ENCODE results near the gene STMN1.

Gene STMN1

DNA sequence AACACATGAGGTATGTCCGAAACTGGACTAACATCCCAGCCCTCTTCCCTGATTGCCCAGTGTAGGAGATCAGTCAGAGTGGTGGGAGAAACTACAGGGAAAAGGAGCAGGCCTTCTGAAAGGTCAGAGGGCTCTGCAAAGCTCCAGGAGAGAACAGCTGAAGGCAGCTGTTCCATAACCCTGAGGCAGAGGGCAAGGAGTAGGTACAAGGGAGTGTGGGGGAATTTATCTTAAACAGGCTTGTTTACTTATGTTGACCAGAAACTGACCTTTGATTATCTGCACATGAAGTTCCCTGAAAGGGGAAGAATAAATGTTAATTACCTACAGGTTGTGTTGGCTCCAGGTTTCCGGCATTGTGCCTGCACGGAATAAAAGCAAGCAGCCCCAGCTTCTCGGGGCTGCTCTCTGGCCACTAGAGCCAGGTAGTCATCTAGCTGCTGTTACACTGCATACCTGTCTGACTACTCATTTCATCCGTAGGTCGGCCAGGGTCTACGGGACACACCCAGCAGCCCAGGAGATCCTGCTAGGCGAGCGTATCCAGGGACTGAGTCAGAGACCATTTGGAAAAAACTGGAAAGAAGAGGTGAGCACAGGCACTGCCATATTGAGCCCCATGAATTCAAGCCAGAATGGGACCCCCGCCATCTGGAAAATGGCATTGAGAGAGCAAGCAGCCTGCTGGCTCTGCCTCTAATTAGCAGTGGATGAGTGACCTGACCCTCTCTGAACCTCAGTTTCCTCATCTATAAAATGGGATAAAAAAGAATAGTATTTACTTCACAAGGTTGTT is 15.8 kb downstream of the STMN1 start:
- no peak overlapping the region for H3K4me3 Mint-ChIP-seq
- no peaks in the 10 kb centered on the region for H3K27me3 Mint-ChIP-seq
- no peaks in the 10 kb centered on the region for H3K9me3 Mint-ChIP-seq
- no peak overlapping the region for H3K27ac Mint-ChIP-seq
- H3K36me3 Mint-ChIP-seq (ENCODE audit: low read depth): no peaks in the 10 kb centered on the region
- H3K4me1 Mint-ChIP-seq (ENCODE audit: low read depth): peaks cover 9% of the 10 kb centered on the region

DNA sequence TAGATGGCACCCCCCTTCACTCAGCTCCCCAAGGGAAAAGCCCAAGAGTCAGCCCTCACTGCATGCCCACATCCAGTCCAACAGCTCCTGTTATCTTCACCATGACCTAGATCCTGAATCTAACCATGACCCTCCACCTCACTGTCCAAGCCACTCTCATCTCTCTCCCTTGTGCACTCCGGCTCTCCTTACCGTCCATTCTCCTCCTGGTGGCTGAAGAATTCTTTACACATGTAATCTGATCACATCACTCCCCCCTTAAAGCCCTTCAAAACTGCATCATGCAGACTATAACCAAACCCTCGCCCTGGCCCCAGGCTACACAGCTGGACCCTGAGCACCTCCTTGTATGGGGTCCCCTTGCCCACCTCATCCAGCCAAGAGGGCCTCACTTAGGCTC is 16.7 kb downstream of the STMN1 start:
- no peak overlapping the region for H3K27ac Mint-ChIP-seq
- no peaks in the 10 kb centered on the region for H3K27me3 Mint-ChIP-seq
- H3K4me1 Mint-ChIP-seq (ENCODE audit: low read depth): peaks cover 5% of the 10 kb centered on the region
- no peak overlapping the region for H3K4me3 Mint-ChIP-seq
- H3K36me3 Mint-ChIP-seq (ENCODE audit: low read depth): no peaks in the 10 kb centered on the region
- no peaks in the 10 kb centered on the region for H3K9me3 Mint-ChIP-seq

- Mint-ChIP-seq H3K36me3 (ENCODE audit: low read depth) (no peaks in the 10 kb centered on the region), H3K4me3 (no peak overlapping the region), H3K9me3 (no peaks in the 10 kb centered on the region), H3K27me3 (no peaks in the 10 kb centered on the region), H3K27ac (no peak overlapping the region), H3K4me1 (ENCODE audit: low read depth) (peaks cover 5% of the 10 kb centered on the region)
Observed at GRCh38 chr1:25888426-25888987, 17.7 kb downstream of the STMN1 start.

DNA sequence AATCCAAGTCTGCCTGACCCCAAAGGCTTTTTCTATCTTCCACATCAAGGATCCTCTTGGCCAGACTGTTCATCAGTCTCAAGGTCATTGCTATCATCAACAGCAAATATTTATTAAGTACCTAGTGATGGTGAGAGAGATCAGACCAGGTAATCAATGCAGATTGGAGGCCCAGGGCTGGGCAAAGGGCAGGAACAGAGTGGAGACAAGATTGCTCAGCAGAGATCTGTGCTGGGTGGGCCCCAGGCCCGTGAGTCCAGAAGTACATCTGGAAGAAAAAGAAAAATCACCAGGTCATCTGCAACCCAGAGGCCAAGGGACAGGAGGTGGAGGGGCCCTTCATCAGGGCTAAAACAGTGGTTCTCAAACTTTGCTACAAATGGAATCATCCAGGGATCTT is 20.6 kb downstream of the STMN1 start:
- H3K27me3 Mint-ChIP-seq: no peaks in the 10 kb centered on the region
- H3K36me3 Mint-ChIP-seq (ENCODE audit: low read depth): no peaks in the 10 kb centered on the region
- no peak overlapping the region for H3K27ac Mint-ChIP-seq
- H3K9me3 Mint-ChIP-seq: no peaks in the 10 kb centered on the region
- no peak overlapping the region for H3K4me3 Mint-ChIP-seq
- no peaks in the 10 kb centered on the region for H3K4me1 Mint-ChIP-seq (ENCODE audit: low read depth)

DNA sequence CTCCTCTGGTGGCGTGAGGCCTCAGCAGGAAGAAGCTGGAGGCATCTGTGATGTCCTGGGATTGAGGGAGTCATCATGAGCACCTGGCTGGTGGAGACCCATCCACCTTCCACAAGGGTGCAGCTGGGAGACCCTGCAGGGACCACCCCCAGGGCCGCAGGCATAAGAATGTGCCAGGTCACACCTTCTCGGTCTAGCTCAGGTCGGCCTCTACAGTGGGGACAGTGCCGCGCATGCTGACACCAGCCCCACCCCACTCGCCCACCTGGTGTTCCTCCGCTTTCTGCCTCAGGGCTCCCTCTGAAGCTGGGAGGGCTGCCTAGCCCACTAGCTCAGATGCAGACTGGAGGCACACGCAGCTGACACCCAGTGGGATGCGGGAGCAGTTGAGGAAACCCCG is 25.0 kb downstream of the STMN1 start:
- peaks cover 2% of the 10 kb centered on the region for H3K4me1 Mint-ChIP-seq (ENCODE audit: low read depth)
- peaks cover 4% of the 10 kb centered on the region for H3K27me3 Mint-ChIP-seq
- no peak overlapping the region for H3K4me3 Mint-ChIP-seq
- no peaks in the 10 kb centered on the region for H3K9me3 Mint-ChIP-seq
- H3K27ac Mint-ChIP-seq: no peak overlapping the region
- H3K36me3 Mint-ChIP-seq (ENCODE audit: low read depth): no peaks in the 10 kb centered on the region

GRCh38 chr1:25880518-25880917 is 25.7 kb downstream of the STMN1 start:
- Mint-ChIP-seq H3K27me3 (peaks cover 7% of the 10 kb centered on the region), H3K9me3 (no peaks in the 10 kb centered on the region), H3K36me3 (ENCODE audit: low read depth) (no peaks in the 10 kb centered on the region), H3K4me3 (no peak overlapping the region), H3K27ac (no peak overlapping the region), H3K4me1 (ENCODE audit: low read depth) (peaks cover 6% of the 10 kb centered on the region)

DNA sequence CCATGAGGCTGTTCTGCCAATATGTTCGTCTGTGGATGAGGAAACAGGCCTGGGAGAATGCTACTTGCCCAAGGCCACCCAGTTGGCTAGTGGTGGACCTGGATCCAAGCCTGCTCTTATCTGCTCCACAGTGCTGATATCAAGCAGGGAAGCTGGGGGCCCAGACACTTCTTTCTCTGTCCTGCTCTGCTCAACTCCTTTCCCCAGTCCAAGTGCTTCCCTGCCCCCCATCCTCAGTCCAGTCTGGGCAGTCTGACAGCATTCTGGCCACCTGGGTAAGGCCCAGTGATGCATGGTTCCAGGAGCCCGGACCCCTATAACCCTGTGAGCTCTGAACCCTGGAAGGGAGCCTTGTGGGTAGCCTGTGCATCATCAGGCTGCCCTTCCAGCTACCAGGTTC is 26.5 kb downstream of the STMN1 start:
- Mint-ChIP-seq H3K4me1 (ENCODE audit: low read depth) (peaks cover 11% of the 10 kb centered on the region), H3K27me3 (peaks cover 7% of the 10 kb centered on the region), H3K4me3 (no peak overlapping the region)

GRCh38 chr1:25878690-25879089 is 27.5 kb downstream of the STMN1 start:
- Mint-ChIP-seq H3K4me1 (ENCODE audit: low read depth) (peaks cover 12% of the 10 kb centered on the region), H3K27ac (no peak overlapping the region), H3K27me3 (peaks cover 7% of the 10 kb centered on the region), H3K4me3 (no peak overlapping the region), H3K9me3 (no peaks in the 10 kb centered on the region), H3K36me3 (ENCODE audit: low read depth) (no peaks in the 10 kb centered on the region)

More for the DNA sequence above, 26.5 kb downstream of the STMN1 start:
- H3K27ac Mint-ChIP-seq: no peak overlapping the region
- H3K9me3 Mint-ChIP-seq: no peaks in the 10 kb centered on the region
- H3K36me3 Mint-ChIP-seq (ENCODE audit: low read depth): no peaks in the 10 kb centered on the region

- peaks cover 7% of the 10 kb centered on the region for H3K27me3 Mint-ChIP-seq
- peaks cover 23% of the 10 kb centered on the region for H3K4me1 Mint-ChIP-seq (ENCODE audit: low read depth)
- H3K9me3 Mint-ChIP-seq: no peaks in the 10 kb centered on the region
- H3K36me3 Mint-ChIP-seq (ENCODE audit: low read depth): no peaks in the 10 kb centered on the region
- H3K4me3 Mint-ChIP-seq: no peak overlapping the region
- no peak overlapping the region for H3K27ac Mint-ChIP-seq
Observed at GRCh38 chr1:25877155-25877554, 29.1 kb downstream of the STMN1 start.

DNA sequence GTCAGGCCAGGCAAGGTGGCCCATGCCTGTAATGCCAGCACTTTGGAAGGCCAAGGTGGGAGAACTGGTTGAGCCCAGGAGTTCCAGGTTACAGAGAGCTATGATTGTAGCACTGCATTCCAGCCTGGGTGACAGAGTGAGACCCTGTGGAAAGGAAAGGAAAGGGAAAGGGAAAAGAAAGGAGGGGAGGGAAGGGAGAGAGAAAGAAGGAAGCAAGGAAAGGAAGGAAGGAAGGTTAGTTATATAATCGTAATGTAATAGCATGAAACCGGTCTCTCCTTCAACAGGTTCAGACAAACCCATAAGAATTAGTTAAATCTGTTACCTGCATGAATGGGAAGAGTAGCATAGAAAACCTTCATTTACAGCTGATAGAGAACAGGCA is 29.5 kb downstream of the STMN1 start:
- Mint-ChIP-seq H3K27me3 (peaks cover 7% of the 10 kb centered on the region), H3K36me3 (ENCODE audit: low read depth) (no peaks in the 10 kb centered on the region), H3K27ac (no peak overlapping the region), H3K9me3 (no peaks in the 10 kb centered on the region), H3K4me3 (no peak overlapping the region), H3K4me1 (ENCODE audit: low read depth) (peaks cover 23% of the 10 kb centered on the region)

DNA sequence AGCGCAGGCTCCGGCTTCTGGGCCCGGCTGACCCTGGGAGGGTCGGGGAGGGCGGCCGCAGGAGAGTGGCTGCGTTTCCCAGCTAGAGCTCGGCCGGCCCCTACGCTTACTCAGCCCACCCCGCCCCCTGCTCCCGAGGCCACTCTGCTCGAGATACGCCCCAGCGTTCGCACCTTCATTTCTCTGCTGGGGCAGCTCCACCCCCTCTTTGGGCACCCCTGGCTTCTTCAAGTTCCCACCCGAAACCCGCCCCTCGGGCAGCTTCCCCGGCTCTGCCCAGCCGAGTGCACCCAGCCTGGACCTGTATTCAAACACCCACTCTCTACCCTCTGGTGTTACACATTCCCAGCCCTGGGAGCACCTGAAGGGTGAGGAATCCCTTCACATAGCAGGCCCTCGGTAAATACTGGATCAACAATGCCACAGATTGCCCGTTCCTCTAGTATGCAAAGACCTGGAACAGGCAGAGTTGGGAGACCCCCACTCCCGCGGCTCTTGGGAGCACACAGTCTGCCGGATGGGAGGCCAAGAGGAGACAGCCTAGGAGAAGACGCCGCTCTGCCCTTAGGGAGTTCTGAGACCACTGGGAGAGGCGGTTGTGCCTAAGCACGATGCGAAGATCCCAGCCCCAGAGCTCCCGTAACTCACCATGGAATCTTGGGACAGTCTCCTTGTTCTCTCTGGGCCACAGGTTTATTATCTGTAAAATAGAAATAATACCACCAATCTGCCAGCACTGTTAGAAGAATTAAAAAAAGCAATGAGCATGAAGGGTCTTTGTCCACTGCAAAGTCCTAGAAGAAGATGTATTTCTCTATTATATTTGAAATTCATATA is 30.1 kb downstream of the STMN1 start:
- no peak overlapping the region for H3K27ac Mint-ChIP-seq

GRCh38 chr1:25875154-25875855 is 30.9 kb downstream of the STMN1 start, which contains the start of gene PAQR7:
Gene PAQR7 (minus strand): TSS chr1:25875708. CDS start chr1:25863839, 11,869 bp downstream.
- Mint-ChIP-seq H3K36me3 (ENCODE audit: low read depth) (no peaks in the 10 kb centered on the region), H3K4me1 (ENCODE audit: low read depth) (peaks cover 23% of the 10 kb centered on the region), H3K27ac (peak within 1 kb of the TSS; percentile 51), H3K4me3 (peak within 1 kb of the TSS; percentile 85), H3K9me3 (no peaks in the 10 kb centered on the region), H3K27me3 (peaks cover 7% of the 10 kb centered on the region)

More for the DNA sequence above, 30.1 kb downstream of the STMN1 start:
- Mint-ChIP-seq H3K4me1 (ENCODE audit: low read depth) (peaks cover 23% of the 10 kb centered on the region), H3K27me3 (peaks cover 7% of the 10 kb centered on the region), H3K36me3 (ENCODE audit: low read depth) (no peaks in the 10 kb centered on the region), H3K9me3 (no peaks in the 10 kb centered on the region), H3K4me3 (peak overlapping the region; percentile 72)

DNA sequence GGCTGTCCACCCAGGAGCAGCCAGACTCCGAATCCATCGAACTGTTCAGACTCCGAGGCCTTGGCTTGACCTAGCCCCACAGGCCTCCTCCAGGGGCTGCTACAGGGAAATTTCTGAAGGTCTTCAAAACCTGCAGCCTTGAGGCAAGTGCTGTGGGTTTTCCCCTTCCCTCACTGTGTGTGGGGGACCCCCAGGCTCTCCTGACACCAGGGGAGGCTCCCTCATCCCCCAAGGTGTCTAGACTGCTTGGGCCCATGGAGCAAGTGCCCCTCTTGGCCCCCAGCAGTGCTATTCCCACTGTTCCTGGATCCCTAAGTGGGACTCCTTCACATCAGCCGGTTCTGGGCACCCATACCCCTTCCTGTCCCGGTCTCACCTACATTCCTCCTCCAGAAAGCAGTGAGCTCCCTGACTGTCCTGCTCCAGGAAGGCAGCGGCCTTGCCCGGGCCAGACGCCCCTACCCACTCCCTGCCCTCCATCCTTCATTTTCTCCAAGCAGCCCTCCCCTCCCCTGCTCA is 31.5 kb downstream of the STMN1 start:
- Mint-ChIP-seq H3K27ac (peak overlapping the region; percentile 51), H3K9me3 (no peaks in the 10 kb centered on the region), H3K4me3 (peak overlapping the region; percentile 85), H3K36me3 (ENCODE audit: low read depth) (no peaks in the 10 kb centered on the region), H3K4me1 (ENCODE audit: low read depth) (peaks cover 23% of the 10 kb centered on the region), H3K27me3 (peaks cover 7% of the 10 kb centered on the region)

- Mint-ChIP-seq H3K4me3 (peak overlapping the region; percentile 85), H3K4me1 (ENCODE audit: low read depth) (peaks cover 23% of the 10 kb centered on the region), H3K36me3 (ENCODE audit: low read depth) (no peaks in the 10 kb centered on the region)
Observed at GRCh38 chr1:25874209-25874608, 32.0 kb downstream of the STMN1 start.

More at GRCh38 chr1:25874209-25874608, 32.0 kb downstream of the STMN1 start:
- Mint-ChIP-seq H3K9me3 (no peaks in the 10 kb centered on the region), H3K27ac (no peak overlapping the region), H3K27me3 (peaks cover 7% of the 10 kb centered on the region)
